OCI-LY1 (cell line): Measurements from ENCODE around the gene PSAP.
"Not testable (repeated sequence)": the region's sequence is repeated elsewhere in the genome, so short reads cannot be mapped to it uniquely, and the experiment has no call there.

Experiments used
- H2AFZ ChIP-seq: fragments of 200-600 bp; sonication (generic), shearing (Covaris generic); 2 replicates; pipeline ENCODE4 v1.6.0; 2014; ENCODE audit warnings: antibody characterized with exemption, mild to moderate bottlenecking, low read length
- H3F3A ChIP-seq: fragments of 200-600 bp; sonication (generic), shearing (Covaris generic); 2 replicates; pipeline ENCODE4 v1.6.0; 2014; ENCODE audit warnings: mild to moderate bottlenecking, antibody characterized with exemption, low read length, moderate library complexity; ENCODE audit not compliant: insufficient read depth
- H3K27ac ChIP-seq: fragments of 200-600 bp; sonication (generic); 2 replicates; pipeline ENCODE4 v1.5.1; 2014; ENCODE audit warnings: low read length, mixed run types, mild to moderate bottlenecking, low read depth; ENCODE audit not compliant: poor library complexity, severe bottlenecking
- H3K27me3 ChIP-seq: fragments of 200-600 bp; sonication (generic); 2 replicates; pipeline ENCODE4 v1.6.0; 2014; ENCODE audit warnings: antibody characterized with exemption, mild to moderate bottlenecking, low read length, moderate library complexity; ENCODE audit not compliant: insufficient read depth
- H3K36me3 ChIP-seq: fragments of 200-600 bp; sonication (generic); 2 replicates; pipeline ENCODE4 v1.6.1; 2014; ENCODE audit warnings: mild to moderate bottlenecking, antibody characterized with exemption, low read length, moderate library complexity, mixed read lengths; ENCODE audit not compliant: insufficient read depth
- H3K4me1 ChIP-seq: fragments of 200-600 bp; sonication (generic); 2 replicates; pipeline ENCODE4 v1.5.1; 2014; ENCODE audit warnings: mild to moderate bottlenecking, low read length, moderate library complexity; ENCODE audit not compliant: insufficient read depth, severe bottlenecking
- H3K4me2 ChIP-seq: fragments of 200-600 bp; sonication (generic), shearing (Covaris generic); 2 replicates; pipeline ENCODE4 v1.6.1; 2014; ENCODE audit warnings: low read length
- H3K4me3 ChIP-seq: fragments of 200-600 bp; sonication (generic); 2 replicates; pipeline ENCODE4 v1.5.1; 2014; ENCODE audit warnings: low read length, low read depth, mild to moderate bottlenecking, mixed read lengths; ENCODE audit not compliant: poor library complexity, severe bottlenecking
- H3K79me2 ChIP-seq: fragments of 200-600 bp; shearing (Covaris generic); 2 replicates; pipeline ENCODE4 v1.6.1; 2016; ENCODE audit warnings: mixed run types, low read length, mixed read lengths; ENCODE audit not compliant: insufficient read depth
- H3K9ac ChIP-seq: fragments of 200-600 bp; sonication (generic), shearing (Covaris generic); 2 replicates; pipeline ENCODE4 v1.6.1; 2014; ENCODE audit warnings: mild to moderate bottlenecking, low read length, mixed read lengths
- H3K9me2 ChIP-seq: fragments of 200-600 bp; sonication (generic), shearing (Covaris generic); 2 replicates; pipeline ENCODE4 v1.6.1; 2014; ENCODE audit warnings: low read depth, mild to moderate bottlenecking, low read length, mixed read lengths
- H3K9me3 ChIP-seq: fragments of 200-600 bp; shearing (Covaris generic); 2 replicates; pipeline ENCODE4 v1.6.1; 2014; ENCODE audit warnings: low read length, mixed read lengths
- H4K20me1 ChIP-seq: fragments of 200-600 bp; sonication (generic), shearing (Covaris generic); 2 replicates; pipeline ENCODE4 v1.6.0; 2016; ENCODE audit warnings: mild to moderate bottlenecking, low read length; ENCODE audit not compliant: insufficient read depth
- CTCF ChIP-seq: fragments of 200-600 bp; sonication (generic), shearing (Covaris generic); IDR thresholded peaks from 2 replicates; pipeline ENCODE4 v1.5.1; 2017; ENCODE audit warnings: mild to moderate bottlenecking, antibody characterized with exemption, low read length, moderate library complexity, mixed read lengths
- EZH2 ChIP-seq: fragments of 200-600 bp; sonication (generic), shearing (Covaris generic); IDR thresholded peaks from 2 replicates; pipeline ENCODE4 v1.8.0; 2017; ENCODE audit warnings: borderline replicate concordance, mixed run types, mild to moderate bottlenecking, antibody characterized with exemption, low read length, moderate library complexity, mixed read lengths

The PSAP gene

GRCh38 chr10:71852355-71852937 lies 1.4 kb upstream of the PSAP start:
- no peak for TF ChIP-seq CTCF
- TF ChIP-seq EZH2 = no peak
- H2AFZ ChIP-seq = no peak overlapping the region

GRCh38 chr10:71851465-71852095 lies 529 bp upstream of the PSAP start:
- not testable (repeated sequence) for H4K20me1 ChIP-seq, H3K9me2 ChIP-seq, H3K36me3 ChIP-seq, H3K27me3 ChIP-seq, H2AFZ ChIP-seq, H3F3A ChIP-seq, H3K9me3 ChIP-seq, H3K9ac ChIP-seq
- H3K4me2 ChIP-seq = peak overlapping the region; percentile 27; the same call in 1 of the 2 replicates
- peak overlapping the region; percentile 94 for H3K4me3 ChIP-seq
- peak overlapping the region; percentile 18 for H3K27ac ChIP-seq
- peaks cover 43% of the 10 kb centered on the region for H3K79me2 ChIP-seq
- H3K4me1 ChIP-seq = peaks cover 46% of the 10 kb centered on the region

More at GRCh38 chr10:71852355-71852937, 1.4 kb upstream of the PSAP start:
- Histone ChIP-seq H3K79me2 (peaks cover 34% of the 10 kb centered on the region), H3K36me3 (0 out of 2 replicates have a peak, but pooled peaks cover 3% of the 10 kb centered on the region), H3K27me3 (no peaks in the 10 kb centered on the region), H4K20me1 (no peaks in the 10 kb centered on the region), H3K9ac (no peak overlapping the region; the same call in 1 of the 2 replicates), H3K27ac (peak overlapping the region; percentile 18), H3F3A (no peaks in the 10 kb centered on the region), H3K4me1 (peaks cover 46% of the 10 kb centered on the region), H3K9me3 (no peaks in the 10 kb centered on the region), H3K4me2 (peak overlapping the region; percentile 19; the same call in 1 of the 2 replicates), H3K9me2 (no peaks in the 10 kb centered on the region), H3K4me3 (no peak overlapping the region)

- Histone ChIP-seq H3K9ac (peak overlapping the region; percentile 92), H3K4me3 (peak overlapping the region; percentile 94), H2AFZ (no peak overlapping the region), H3K9me3 (no peaks in the 10 kb centered on the region), H3K4me2 (peak overlapping the region; percentile 84), H3K27ac (peak overlapping the region; percentile 3), H3K79me2 (peaks cover 56% of the 10 kb centered on the region), H3K9me2 (no peaks in the 10 kb centered on the region), H3K4me1 (peaks cover 50% of the 10 kb centered on the region), H3F3A (no peaks in the 10 kb centered on the region), H3K36me3 (peaks cover 8% of the 10 kb centered on the region; the same call in 1 of the 2 replicates), H4K20me1 (no peaks in the 10 kb centered on the region), H3K27me3 (no peaks in the 10 kb centered on the region)
- TF ChIP-seq CTCF = no peak
- TF ChIP-seq EZH2 = no peak
Observed at GRCh38 chr10:71850021-71850742, 869 bp downstream of the PSAP start.
